GM12892 (cell line): ENCODE results near the gene ACLY.

ENCODE experiments used
- POLR2AphosphoS5 ChIP-seq: IDR thresholded peaks from 2 replicates; pipeline ENCODE4 v1.6.1; 2011; ENCODE audit warnings: low read depth, low read length, control low read depth
- TAF1 ChIP-seq: IDR thresholded peaks from 2 replicates; pipeline ENCODE4 v1.6.1; 2011; ENCODE audit warnings: low read depth, mild to moderate bottlenecking, control low read depth, low read length, borderline replicate concordance

DNA sequence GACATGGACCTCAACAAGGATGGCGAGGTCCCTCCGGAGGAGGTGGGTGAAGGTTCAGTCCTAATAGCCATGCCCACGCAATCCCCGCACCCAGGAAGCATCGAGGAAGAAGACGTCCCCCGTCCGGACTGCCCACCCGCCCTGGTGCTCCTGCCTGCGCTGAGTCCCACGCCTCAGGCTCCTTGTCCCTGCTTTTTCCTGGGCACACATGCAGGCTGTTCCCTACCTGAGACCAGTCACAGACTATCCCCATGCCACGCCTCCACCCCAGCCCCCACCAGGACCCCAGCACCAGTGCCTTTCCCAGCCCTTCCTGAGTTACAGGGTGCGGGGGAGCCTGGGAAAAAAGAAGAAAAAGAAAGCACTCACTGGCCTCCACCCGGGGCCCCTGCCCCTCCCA is 97.0 kb downstream of the ACLY start:
- no peak for TF ChIP-seq TAF1
- TF ChIP-seq POLR2AphosphoS5: no peak
